DMS53 treated with DMSO at 0.1 percent for 48 hours (cell line): ENCODE measurements around the gene FIGNL1.
"Not testable (repeated sequence)": the region's sequence is repeated elsewhere in the genome, so short reads cannot be mapped to it uniquely, and the experiment has no call there.

Experiments used
- DNase-seq: peaks from one replicate; lab custom pipeline; 2025; ENCODE audit not compliant: unreplicated experiment; lab: John Stamatoyannopoulos, UW

FIGNL1 gene

DNA sequence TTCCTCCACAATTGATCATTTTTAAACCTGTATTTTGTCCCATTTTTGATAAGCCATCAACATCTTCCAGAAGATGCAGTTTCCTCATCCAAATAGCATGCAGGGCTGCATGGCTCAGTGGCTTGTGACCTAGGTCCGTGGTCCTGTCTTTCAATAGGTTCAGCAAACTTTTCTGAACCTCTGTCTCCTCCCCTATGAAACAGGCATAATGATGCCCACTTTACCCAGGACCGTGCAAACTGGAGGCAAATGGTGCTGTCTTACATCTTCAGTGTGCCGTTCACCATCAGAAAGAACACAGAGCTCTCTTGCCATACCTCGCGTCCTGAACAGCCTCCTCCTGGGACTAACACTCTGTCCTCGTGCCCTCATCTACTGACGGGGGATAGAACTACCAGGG lies 22.3 kb upstream of the FIGNL1 start:
- DNase-seq: no peak

DNA sequence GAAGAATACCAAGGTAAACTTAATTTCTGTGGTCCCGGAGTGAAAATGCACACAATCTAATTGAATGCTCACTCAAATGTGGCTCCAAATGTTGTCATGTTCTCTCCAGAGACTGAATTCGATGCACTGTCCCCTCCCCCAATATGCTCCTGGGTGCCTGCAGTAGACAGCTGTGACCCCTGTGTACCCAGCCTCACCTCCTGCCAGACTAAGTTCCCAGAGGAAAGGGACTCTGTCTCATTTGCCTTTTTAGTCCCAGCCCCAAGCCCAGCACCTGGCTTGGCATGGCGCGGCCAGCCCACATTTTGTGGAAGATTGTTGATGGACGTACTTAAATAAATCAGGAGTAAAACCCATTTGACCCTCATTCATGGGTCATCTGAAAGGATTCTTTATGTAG lies 21.8 kb upstream of the FIGNL1 start:
- DNase-seq: no peak

DNA sequence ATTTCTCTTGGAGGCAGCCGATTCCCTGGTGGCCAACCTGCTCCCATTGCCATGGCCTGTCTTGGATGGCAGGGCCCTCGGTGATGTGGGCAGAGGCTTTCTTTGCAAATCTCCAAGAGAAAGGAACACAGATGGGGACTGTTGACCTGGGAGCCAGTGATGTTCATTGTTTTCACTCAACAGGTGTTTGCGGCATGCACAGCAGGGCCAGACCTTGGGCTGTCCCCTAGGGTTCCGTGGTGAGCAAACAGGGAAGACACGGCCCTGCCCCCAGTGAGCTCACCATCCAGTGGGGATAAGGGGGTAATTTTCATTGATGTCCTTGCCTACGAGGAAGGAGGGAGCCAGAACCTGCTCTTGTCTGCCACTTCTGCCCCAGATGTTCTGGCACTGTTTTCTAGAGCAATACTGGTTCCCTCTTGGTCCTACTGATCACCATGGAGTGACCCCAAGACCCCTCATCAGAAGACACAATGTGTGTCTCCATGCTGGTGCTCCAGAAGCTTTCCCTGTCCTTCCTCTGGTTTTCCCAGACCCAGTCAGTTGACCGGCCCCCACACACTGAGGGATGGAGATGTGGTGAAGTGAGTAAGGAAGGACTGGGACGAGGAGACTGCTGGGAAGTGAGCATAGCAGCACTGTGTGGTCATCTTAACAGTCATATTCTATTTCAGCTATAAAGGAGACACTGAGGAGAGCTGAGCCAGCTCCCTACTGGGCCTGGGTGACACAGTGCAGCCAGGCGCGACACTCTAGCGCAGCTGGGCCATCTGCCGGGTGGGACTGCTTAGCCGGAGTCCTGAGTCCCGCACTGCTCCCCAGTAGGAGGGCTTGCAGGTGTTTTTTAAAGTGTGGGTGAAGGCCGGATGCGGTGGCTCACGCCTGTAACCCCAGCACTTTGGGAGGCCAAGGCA lies 20.4 kb upstream of the FIGNL1 start:
- DNase-seq: no peak

DNA sequence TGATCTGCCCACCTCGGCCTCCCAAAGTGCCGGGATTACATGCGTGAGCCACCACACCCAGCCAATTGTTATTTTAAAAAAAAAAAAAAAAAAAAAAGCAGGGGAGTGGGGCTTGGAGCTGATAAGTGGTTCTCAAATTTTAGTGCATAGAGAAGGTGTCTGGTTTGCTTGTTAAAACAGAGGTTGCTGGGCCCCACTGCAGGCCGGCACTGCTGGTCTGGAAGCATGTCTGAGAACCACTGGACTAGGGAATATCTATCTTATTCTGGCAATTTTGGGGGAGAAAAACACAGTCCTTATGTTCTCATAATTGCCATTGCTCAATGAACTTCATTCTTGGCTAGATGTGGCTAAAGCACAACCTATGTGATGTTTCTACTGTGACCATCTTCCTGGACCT lies 19.0 kb upstream of the FIGNL1 start:
- DNase-seq: no peak

DNA sequence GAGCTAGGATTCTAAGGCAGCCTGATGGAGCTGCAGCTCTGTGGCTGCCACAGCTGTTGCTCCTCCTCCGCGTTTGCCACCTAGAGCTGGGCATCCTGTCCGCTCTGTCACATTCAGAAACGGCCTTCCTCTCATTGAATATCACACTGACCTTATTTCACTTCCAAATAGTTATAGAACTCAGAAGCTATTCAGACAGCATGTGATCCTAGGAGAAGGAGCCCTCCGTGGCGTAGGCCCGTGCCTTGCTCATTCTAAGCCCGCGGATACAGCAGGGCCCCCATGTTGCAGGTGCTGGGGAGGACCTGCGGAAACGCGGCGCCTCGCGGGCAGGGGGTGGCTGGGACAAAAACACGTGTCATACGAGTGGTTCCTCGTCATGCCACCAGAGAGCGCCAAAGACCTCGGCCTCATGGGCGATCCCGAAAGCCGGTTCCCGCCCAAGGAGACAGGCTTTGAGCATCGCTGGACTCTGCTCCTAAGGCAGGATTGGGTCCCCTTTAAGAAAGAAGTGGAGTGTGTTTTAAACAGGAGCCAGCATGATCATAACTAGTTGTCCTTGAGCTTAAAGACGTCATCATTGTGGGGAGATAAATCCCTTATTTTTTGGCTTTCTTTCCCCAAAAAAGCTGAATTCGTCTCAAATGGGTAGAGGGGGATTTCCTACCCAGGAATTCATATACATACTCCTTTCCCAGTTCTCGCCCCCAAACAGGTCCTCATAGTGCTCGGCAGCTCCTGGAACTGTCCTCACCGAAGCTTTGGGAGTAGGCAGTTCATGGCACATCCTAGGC lies 17.9 kb upstream of the FIGNL1 start:
- DNase-seq: no peak

DNA sequence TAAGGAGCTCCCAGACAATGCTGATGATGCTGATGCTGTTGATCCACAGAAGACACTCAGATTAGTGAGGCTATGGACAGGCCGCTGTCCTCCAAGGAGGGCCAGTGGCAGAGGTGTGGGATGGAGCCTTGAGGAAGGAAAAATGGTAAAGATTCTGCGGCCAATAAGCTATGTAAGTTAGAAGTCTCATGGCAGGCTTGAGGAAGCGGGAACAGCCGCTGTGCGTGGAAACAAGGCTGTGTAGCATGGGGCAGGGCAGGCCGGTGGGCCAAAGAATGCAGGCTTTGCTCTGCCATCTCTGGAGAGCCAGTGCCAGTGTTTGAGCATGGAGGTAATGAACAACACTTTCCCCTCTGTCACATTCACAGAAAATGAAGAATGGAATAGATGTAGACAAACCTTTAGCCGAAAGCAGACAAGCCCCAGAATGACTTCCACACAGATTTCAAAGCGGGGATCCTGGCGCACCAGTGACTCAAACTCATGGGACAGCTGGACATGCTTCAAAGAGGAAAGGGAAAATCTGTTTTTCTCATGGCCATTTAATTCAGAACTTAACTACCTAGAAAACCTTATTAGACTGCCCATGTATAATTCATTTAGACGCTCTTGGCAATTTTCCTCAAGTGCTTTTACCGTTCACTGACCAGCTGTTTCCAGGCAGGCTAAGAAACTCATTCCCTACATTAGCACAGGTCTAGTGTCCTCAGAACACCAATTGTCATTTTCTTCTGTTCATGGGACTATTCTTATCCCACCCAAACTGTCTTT lies 16.9 kb upstream of the FIGNL1 start:
- DNase-seq: no peak

DNA sequence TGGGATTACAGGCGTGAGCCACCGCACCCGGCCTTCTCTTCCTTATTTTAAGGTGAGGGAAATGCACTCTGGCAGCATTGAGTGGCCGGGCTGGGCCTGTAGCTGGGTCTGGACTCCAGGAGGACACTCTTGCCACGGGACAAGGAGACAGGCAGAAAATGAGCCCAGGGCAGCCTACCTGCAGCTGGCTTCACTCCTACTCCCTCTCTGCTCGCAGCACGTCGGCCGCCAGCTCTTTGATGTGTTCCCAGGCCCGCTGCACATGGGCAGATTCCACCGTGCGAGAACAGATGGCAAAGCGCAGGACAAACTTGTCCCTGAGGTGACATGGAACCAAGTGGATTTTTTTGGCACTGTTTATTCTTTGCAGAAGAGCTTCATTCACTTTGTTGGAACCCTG lies 12.9 kb upstream of the FIGNL1 start:
- DNase-seq: no peak

DNA sequence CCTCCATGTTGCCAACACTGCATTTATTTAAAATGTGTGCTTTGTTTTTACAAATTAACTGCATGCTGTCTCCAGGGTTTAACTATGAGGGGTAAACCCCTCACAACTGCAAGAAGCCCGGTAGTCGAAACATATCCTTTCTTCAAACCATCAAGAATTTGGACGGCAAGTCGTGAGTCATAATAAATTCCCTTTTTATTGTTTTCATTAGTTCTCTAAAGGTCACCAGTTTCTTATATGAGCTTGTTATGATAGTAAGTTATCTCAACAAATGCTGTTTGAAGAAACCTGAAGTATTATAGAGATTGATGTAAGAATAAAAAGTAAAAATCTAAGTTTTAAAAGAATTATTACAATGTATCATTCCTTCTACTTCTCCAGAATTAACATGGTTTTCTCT lies 12.2 kb upstream of the FIGNL1 start:
- DNase-seq: no peak

DNA sequence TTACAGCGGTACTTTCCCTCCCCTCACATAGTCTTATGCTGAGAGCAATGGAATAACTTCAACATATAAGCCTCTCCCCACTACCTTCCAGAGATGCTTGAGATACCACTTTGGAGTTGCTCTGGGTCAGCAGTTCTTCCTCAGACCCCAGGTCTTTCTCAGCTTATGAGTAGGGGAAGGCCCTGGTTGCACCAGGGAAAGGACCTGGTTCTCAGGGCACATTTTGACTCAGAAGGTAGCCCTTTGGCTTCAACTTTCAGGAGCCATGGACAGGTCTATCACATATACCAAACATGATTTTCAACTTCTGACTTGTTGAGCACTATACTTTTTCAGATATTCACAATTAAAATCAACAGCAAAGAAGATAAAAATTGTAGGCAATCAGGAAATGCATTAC lies 11.5 kb upstream of the FIGNL1 start:
- no peak for DNase-seq

DNA sequence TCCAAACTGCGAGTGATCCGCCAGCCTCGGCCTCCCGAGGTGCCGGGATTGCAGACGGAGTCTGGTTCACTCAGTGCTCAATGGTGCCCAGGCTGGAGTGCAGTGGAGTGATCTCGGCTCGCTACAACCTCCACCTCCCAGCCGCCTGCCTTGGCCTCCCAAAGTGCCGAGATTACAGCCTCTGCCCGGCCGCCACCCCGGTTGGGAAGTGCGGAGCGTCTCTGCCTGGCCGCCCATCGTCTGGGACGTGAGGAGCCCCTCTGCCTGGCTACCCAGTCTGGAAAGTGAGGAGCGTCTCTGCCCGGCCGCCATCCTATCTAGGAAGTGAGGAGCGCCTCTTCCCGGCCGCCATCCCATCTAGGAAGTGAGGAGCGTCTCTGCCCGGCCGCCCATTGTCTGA lies 9.0 kb upstream of the FIGNL1 start:
- DNase-seq: not testable (repeated sequence)

DNA sequence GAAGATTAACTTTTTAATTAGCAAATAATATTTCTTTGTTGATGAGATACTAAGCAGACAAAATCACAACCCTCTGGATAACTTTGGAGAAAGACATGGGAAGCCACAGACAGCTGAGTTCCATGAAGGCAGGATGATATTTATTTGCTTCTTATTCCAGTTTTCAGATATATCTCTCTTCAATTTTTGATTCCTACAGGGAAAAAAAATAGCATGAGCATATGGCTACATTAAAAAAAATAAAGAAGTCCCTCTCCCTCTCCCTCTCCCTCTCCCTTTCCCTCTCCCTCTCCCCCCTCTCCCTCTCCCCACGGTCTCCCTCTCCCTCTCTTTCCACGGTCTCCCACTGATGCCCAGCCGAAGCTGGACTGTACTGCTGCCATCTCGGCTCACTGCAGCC lies 8.5 kb upstream of the FIGNL1 start:
- DNase-seq: not testable (repeated sequence)

DNA sequence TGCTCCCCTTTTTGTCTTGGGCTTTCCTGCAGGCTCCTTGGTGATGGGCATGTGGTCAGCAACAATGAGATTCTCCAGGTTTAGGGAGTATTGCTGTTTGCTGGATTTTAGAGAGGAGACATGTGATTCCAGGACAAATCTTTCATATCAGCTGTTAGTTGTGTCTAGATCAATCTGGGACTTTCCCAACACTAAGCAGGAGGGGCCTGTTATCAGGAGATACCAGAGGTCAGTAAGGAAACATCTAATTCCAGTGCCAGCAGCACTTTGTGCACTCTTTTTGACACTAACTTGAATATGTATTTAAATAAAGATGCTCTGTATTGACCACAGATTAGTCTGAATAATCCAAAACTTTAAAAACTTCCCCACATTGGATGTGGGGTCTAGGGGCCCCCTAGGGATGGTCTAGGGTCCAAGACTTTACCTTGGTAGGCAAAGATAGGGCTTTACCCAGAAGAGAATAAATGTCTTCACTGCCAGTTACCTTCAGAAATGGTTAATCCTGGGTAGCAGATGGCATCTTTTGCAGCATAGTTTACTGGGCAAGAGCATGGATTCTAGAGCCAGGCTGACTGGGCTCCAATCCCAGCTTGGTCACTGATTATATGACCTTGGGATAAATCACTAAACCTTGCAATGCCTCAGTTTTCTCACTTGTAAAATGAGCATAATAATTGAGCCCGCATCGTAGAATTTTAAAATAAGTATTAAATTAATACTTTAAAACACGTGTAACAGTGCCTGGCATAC lies 6.4 kb upstream of the FIGNL1 start:
- DNase-seq: no peak

DNA sequence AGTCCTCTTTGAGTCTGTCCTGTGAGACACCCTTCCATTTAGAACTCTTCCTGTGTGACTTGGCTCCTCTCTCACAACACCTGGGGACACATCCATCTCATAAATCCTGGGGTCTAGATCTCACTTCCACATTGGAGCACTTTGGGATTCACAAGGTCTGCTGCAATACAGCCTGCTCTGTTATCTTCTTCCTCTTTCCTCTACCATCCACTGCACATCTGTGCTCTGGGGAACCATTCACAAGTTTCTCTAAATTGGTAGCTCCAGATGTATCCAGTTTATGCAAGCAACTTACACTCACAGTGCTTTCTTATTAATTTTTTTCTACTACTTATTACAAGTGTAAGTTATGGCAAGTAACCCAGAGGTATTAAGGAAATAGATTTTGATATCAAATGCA lies 5.5 kb upstream of the FIGNL1 start:
- no peak for DNase-seq

DNA sequence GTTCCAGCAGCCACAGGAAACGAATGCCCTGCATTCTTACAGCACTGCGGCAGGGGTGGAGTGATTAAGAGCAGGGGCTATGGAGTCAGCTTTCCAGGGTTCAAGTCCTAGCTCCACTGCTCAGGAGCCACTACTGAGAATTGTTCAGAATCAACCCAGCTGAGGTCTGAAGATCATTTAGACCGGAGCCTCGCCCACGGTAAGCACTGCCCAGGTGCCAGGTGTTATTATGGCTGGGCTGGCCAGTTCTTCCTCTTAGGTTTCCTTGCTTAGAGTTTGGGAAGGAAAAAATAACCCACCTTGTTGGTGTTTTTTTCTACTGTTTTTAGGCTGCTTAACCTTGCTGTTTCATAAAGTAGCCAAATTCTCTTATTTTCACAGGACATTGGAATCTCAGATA lies 4.8 kb upstream of the FIGNL1 start:
- DNase-seq: no peak

DNA sequence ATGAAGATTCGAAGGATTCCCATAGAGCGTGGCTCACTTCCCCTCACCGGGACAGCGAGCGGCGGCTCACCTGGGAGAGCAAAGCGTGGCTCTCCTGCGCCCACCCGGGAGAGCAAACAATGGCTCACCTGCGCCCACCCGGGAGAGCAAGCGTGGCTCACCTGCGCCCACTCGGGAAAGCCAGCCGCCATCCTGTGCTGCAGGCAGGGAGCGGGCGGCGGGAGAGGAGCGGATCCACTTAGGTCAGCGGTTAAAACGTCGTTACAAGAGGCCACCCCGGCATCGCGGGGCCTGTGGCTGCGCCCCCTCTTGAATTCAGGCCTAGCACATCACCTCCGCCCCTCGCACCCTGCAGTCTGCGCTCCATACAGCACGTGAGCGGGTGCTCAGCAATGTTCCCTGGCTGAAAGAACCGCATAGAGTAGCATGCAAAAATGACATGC lies 461 bp upstream of the FIGNL1 start:
- no peak for DNase-seq

DNA sequence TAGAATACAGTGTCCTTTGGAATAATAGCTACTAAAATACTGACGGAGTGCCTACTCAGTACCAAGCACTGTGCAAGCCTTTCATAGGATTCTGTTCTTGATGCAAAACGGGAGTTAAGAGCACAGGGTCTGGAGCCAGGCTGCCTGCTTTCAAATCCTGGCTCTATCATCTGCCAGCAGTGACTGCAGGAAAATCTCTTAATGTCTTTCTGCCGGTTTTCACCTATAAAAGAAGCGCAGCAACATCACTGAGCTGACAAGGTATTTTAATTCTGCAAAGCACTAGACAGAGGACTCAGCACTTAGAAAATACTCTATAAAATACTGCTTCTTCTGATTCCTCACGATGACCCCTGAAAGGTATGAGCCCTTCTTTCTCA lies 659 bp downstream of the FIGNL1 start:
- no peak for DNase-seq

DNA sequence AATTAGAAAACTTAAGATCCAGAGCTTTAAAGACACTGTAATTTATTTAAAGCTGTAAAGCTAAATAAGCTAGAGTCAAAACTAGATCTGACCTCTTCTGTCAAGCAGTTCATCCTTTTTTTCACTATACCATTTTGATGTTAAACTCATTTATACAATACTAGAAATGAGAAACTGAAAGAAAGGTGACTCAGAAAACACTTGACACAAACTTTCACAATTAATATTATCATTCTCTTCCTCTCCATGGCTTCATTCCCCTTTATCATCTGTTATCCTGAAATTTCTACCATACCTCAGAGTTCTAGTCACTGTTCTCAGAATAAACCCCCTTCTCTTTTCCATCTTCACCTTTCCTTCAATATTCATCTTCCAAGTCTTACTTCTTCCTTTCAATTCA lies 1.3 kb downstream of the FIGNL1 start:
- DNase-seq: no peak

DNA sequence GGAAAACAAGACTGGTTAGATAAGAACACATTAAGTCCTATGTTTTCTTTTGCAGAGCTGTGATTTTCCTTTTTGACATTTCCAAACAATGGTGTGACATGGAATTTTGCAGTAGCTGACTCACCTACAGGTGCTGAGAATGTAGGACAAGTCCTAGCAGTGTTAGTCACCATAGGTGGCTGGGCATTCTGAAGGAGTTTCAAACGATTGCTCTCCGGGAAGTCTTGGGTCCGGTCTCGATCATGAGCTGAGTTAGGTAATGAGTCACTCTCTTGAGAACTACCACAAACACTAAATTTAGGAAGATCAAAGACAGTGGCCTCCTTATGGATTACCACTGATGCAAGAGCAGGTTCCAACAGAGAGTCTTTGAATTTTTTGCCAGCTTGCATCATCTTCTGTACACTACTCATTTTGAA lies 3.6 kb downstream of the FIGNL1 start:
- no peak for DNase-seq

DNA sequence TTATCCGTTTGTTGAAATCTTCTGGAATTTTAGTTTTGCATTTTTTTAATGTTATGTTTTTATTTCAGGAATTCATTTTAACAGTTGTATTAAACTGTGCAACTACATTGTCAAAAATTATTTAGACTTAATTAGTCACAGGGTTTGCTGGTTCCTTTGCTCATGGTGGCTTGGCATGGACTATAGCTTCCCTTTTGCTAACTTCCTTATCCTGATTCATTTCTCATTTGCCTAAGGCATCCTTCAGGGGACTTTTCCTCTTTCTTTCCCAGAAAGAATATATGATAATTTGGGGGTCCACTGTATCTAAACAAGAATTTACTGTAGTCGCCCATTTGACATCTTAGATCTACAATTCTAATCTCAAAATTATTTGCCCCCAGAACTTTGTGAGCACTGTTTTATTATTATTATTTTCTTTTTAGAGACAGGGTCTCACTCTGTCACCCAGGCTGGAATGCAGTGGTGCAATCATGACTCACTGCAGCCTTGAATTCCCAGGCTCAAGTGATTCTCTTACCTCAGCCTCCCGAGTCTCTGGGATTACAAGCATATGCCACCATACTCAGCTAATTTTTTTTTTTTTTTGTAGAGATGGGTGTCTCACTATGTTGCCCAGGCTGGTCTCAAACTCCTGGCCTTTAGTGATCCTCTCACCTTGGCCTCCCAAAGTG lies 13.9 kb downstream of the FIGNL1 start:
- no peak for DNase-seq

DNA sequence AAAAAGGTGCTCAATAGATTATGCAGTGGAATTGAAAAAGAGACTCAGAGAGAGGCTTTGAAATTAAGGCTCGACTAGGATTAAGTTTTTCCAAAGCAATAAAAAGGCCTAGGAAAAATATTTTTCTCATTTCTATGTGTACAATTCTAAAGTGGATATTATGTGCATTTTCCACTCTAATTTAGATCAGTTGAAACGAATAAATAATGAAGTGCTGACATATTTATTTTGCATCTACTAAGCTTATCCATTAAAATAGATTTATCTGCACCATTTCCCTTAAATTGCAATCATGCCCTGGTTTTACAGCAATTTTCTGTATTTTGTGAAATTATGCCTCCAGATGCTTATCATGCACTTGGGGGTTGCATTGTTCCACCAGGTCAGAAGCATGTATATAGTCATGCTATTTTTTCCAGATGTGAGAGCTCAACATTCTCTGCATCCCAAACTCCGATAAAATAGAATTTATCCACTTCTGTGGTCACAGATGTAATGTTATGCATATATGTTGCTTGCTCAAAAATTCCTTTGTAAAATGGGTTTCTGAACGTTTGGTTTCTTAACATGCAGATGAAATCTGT lies 18.3 kb downstream of the FIGNL1 start:
- DNase-seq: no peak
